ENCODE results near the gene TXN2. TPM values are rescaled to one million over a fixed set of nuclear protein-coding genes. Genes with fewer than 3 reads are reported as not detected.
"Not testable (repeated sequence)": the region's sequence is repeated elsewhere in the genome, so short reads cannot be mapped to it uniquely, and the experiment has no call there.

Gene TXN2
- total and polyA plus RNA-seq, 2 donors (not counting 1 experiment from before 2014, with no cell fraction given) = 39.6 to 54.6 TPM

DNA sequence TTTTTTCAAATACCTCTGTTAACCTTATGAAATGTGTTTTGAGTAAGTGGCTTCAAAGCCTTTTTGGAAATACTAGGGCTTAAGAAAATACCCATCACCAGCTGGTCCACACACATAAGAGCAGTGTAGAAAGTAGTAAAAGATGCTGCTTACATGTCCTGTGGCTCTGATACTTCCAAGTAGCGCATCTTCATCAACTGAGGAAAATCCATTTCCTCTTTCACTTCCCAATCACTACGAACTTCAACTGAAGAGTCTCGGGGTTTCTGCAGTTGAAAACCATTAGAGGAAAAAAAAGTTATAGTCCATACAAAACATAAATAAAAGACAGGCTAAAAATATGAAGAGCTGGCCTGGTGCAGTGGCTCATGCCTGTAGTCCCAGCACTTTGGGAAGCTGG is 39.0 kb upstream of the TXN2 start:
- no peak overlapping the region for H3K27ac ChIP-seq (ENCODE audit: low read length in 2 of 2)
- no peak for DNase-seq
- no peaks in the 10 kb centered on the region for H3K4me1 ChIP-seq (ENCODE audit: control insufficient read depth in 2 of 2, insufficient read depth in 2 of 2, low read length in 2 of 2)
- H3K4me1 Mint-ChIP-seq = no peaks in the 10 kb centered on the region
- H4K20me1 ChIP-seq (ENCODE audit: control insufficient read depth, insufficient read depth, low read length, poor library complexity, severe bottlenecking) = peaks cover 33% of the 10 kb centered on the region
- H3K27me3 ChIP-seq (replicated peaks in 1 of 4; ENCODE audit: control extremely low read depth in 1 of 4, control insufficient read depth in 3 of 4, insufficient read depth in 4 of 4, low read length in 3 of 4) = no peaks in the 10 kb centered on the region
- peaks cover 6 to 97% of the 10 kb centered on the region in 2 experiments for H3K36me3 ChIP-seq (replicated peaks in 1 of 2; ENCODE audit: control extremely low read depth in 1 of 2, control insufficient read depth in 1 of 2, extremely low read depth in 1 of 2, insufficient read depth in 2 of 2, low read length in 1 of 2)
- H3K27me3 Mint-ChIP-seq = no peaks in the 10 kb centered on the region
- intact Hi-C loops (cut with micrococcal nuclease) = no loop called here
- TF ChIP-seq EZH2 (IDR thresholded peaks at IDR 0.05; ENCODE audit: borderline replicate concordance, insufficient read depth, low read depth, low read length, poor library complexity, severe bottlenecking) = no peak
- TF ChIP-seq, protein P1, sequence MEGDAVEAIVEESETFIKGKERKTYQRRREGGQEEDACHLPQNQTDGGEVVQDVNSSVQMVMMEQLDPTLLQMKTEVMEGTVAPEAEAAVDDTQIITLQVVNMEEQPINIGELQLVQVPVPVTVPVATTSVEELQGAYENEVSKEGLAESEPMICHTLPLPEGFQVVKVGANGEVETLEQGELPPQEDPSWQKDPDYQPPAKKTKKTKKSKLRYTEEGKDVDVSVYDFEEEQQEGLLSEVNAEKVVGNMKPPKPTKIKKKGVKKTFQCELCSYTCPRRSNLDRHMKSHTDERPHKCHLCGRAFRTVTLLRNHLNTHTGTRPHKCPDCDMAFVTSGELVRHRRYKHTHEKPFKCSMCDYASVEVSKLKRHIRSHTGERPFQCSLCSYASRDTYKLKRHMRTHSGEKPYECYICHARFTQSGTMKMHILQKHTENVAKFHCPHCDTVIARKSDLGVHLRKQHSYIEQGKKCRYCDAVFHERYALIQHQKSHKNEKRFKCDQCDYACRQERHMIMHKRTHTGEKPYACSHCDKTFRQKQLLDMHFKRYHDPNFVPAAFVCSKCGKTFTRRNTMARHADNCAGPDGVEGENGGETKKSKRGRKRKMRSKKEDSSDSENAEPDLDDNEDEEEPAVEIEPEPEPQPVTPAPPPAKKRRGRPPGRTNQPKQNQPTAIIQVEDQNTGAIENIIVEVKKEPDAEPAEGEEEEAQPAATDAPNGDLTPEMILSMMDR (IDR thresholded peaks at IDR 0.05) = no peak
- no peak overlapping the region for H2AFZ ChIP-seq (ENCODE audit: insufficient read depth, low read depth, low read length, poor library complexity, severe bottlenecking)
- H3K9me3 Mint-ChIP-seq (ENCODE audit: insufficient read depth) = no peaks in the 10 kb centered on the region
- no peak for ATAC-seq (ENCODE audit: low read depth)
- ChIA-PET CTCF (interaction anchor here (1.7 kb wide), 1 partner anchor 10 kb away, joined by 5 read pairs; no protein-coding TSS in a partner anchor), POLR2A (no interaction called here)
- H3K4me3 Mint-ChIP-seq = no peak overlapping the region
- H3K4me3 ChIP-seq (ENCODE audit: control extremely low read depth in 1 of 5, extremely low read depth in 1 of 5, insufficient read depth in 1 of 5, low read depth in 2 of 5, low read length in 4 of 5) = no peak overlapping the region
- no CpG with 5 or more reads among the region's 3 CpGs for WGBS (ENCODE audit: insufficient coverage)
- no peak overlapping the region for H3K9ac ChIP-seq (ENCODE audit: low read length)
- no peak overlapping the region for H3K27ac Mint-ChIP-seq
- H3K9me3 ChIP-seq (ENCODE audit: control extremely low read depth in 1 of 3, control insufficient read depth in 2 of 3, insufficient read depth in 1 of 3, low read length in 2 of 3) = no peaks in the 10 kb centered on the region
- peaks cover 8% of the 10 kb centered on the region for H3K79me2 ChIP-seq (ENCODE audit: control insufficient read depth, insufficient read depth, low read length)
- H3K4me2 ChIP-seq (replicated peaks; ENCODE audit: low read depth, low read length, poor library complexity, severe bottlenecking) = no peak overlapping the region

DNA sequence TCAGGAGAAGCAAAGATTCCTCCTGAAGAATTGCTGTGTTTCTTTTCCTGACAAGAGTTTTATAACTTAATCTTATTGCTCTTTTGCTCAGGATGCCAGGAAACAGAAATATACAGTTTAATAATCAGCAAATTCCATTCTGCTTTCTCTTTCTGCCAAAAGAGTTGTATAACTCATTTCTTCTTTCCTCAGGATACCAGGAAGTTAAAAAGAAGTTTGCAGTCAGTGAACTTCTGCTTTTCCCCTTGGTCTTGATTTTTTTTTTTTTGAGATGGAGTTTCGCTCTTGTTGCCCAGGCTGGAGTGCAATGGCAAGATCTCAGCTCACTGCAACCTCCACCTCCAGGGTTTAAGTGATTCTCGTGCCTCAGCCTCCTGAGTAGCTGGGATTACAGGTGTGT is 38.5 kb upstream of the TXN2 start:
- H3K9ac ChIP-seq (ENCODE audit: low read length); H2AFZ ChIP-seq (ENCODE audit: insufficient read depth, low read depth, low read length, poor library complexity, severe bottlenecking); H3K27ac ChIP-seq (ENCODE audit: low read length in 2 of 2); H3K4me3 Mint-ChIP-seq; DNase-seq; H3K79me2 ChIP-seq (ENCODE audit: control insufficient read depth, insufficient read depth, low read length); H3K4me2 ChIP-seq (replicated peaks; ENCODE audit: low read depth, low read length, poor library complexity, severe bottlenecking); intact Hi-C loops (cut with micrococcal nuclease); H3K27me3 ChIP-seq (replicated peaks in 1 of 4; ENCODE audit: control extremely low read depth in 1 of 4, control insufficient read depth in 3 of 4, insufficient read depth in 4 of 4, low read length in 3 of 4); ATAC-seq (ENCODE audit: low read depth); H3K9me3 ChIP-seq (ENCODE audit: control extremely low read depth in 1 of 3, control insufficient read depth in 2 of 3, insufficient read depth in 1 of 3, low read length in 2 of 3); H3K4me1 ChIP-seq (ENCODE audit: control insufficient read depth in 2 of 2, insufficient read depth in 2 of 2, low read length in 2 of 2); H3K27ac Mint-ChIP-seq; H3K27me3 Mint-ChIP-seq; H3K9me3 Mint-ChIP-seq (ENCODE audit: insufficient read depth); H3K4me3 ChIP-seq (ENCODE audit: control extremely low read depth in 1 of 5, extremely low read depth in 1 of 5, insufficient read depth in 1 of 5, low read depth in 2 of 5, low read length in 4 of 5); H3K4me1 Mint-ChIP-seq: not testable (repeated sequence)
- CTCF ChIA-PET = interaction anchor here (0.9 to 1.7 kb wide), 2 partner anchors 9 to 34 kb away, joined by 5 to 7 read pairs; no protein-coding TSS in a partner anchor
- POLR2A ChIA-PET = interaction anchor here (0.9 kb wide), 1 partner anchor 14 kb away, joined by 3 read pairs; no protein-coding TSS in a partner anchor
- Histone ChIP-seq H3K36me3 (replicated peaks in 1 of 2; ENCODE audit: control extremely low read depth in 1 of 2, control insufficient read depth in 1 of 2, extremely low read depth in 1 of 2, insufficient read depth in 2 of 2, low read length in 1 of 2) (peaks cover 6 to 96% of the 10 kb centered on the region in 2 experiments), H4K20me1 (ENCODE audit: control insufficient read depth, insufficient read depth, low read length, poor library complexity, severe bottlenecking) (peaks cover 34% of the 10 kb centered on the region)
- no CpG with 5 or more reads among the region's 2 CpGs for WGBS (ENCODE audit: insufficient coverage)

Data from B cell (primary cell).